ENCODE measurements around the gene CDC42SE2.
"Not testable (repeated sequence)": the region's sequence is repeated elsewhere in the genome, so short reads cannot be mapped to it uniquely, and the experiment has no call there.

Gene CDC42SE2

DNA sequence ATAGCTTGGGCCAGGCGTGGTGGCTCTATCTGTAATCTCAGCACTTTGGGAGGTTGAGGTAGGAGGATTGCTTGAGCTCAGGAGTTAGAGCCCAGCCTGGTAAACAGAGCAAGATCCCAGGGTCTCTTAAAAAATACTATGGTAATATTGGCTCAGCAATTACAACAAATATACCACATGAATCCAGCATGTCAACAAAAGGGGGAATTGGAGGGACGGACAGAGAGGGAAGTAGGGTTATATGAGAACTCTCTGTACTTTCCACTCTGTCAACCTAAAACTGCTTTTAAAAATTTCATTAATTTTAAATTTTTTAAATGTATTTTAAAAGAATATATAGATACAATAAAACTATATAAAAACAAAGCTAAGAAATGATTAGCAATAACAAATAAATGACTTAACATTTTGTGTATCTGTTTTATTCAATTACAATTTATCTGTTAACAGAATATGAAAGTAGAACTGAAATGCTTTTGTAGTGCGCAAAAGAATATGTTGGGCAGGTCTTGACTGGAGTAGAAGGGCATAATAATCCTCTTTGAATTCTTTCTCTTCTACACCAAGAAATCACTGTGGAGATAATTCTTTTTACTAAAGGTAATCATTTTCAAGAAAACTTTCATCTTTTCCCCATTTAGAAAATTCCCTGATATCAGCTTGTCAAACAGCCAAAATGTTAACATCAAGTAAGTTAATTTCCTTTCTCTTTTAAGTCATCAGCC, 12.9 kb upstream of the CDC42SE2 start:
- no peak for DNase-seq (ENCODE audit: low read depth in 3 of 3)

DNA sequence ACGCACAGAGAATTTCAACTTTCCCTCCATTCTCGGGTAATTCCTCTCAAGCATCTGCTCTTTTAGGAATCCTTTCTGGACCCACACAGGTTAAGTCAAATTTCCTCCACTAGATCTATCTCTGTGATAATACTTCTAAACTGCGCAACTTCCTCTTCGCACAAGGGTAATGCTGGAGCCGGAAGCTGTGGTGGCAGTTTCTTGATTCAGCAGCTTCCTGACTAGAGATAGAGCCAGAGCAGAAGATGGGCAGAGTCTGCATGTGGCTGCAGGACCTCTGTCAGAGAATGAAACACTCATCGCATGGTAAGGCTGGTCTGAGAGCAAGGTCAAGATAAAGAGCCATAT, 11.1 kb upstream of the CDC42SE2 start:
- DNase-seq (ENCODE audit: low read depth in 3 of 3), result peak in 1 of 3 donors; percentile 69

DNA sequence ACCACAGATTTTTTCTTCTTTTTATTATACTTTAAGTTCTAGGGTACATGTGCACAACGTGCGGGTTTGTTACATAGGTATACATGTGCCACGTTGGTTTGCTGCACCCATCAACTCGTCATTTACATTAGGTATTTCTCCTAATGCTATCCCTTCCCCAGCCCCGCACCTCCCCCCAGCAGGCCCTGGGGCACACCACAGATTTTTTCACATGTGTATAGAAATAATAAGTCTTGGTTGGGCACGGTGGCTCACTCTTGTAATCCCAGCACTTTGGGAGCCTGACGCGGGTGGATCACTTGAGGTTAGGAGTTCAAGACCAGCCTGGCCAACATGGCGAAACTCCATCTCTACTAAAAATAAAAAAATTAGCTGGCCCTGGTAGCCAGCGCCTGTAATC, 9.8 kb upstream of the CDC42SE2 start:
- DNase-seq (ENCODE audit: low read depth in 3 of 3), result not testable (repeated sequence)

DNA sequence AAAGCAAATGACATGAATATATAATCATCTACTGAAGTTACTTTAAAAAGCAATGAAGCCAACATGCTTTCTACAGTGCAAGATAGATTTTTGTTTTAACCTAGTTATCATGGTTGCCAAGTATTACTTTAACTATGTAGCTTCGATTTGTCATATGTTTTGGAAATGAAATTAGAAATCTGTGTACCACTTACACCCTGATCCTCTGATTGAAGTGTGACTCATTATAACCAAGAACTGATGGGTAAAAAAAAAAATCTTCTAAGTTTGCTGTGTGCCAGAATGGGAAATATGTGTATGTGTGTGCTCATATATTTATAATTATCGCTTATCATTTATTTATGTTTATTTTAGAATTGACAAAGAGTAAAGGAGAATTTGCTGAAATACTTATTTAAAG, 9.1 kb upstream of the CDC42SE2 start:
- DNase-seq (ENCODE audit: low read depth in 3 of 3), result no peak

DNA sequence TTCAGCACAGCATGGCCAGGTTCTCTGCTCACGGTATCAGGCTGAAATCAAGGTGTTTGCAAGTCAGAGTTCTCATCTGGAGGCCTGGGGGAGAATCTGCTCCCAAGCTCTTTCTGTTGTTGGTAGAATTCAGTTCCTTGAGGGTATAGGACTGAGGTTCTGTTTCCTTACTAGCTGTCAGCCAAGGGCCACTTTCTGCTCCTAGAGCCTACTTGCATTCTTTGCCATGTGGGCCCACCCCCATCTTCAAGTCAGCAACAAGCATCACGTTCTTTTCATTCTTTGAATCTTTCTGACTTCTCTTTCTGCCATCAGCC, 7.4 kb upstream of the CDC42SE2 start:
- no peak for DNase-seq (ENCODE audit: low read depth in 3 of 3)

DNA sequence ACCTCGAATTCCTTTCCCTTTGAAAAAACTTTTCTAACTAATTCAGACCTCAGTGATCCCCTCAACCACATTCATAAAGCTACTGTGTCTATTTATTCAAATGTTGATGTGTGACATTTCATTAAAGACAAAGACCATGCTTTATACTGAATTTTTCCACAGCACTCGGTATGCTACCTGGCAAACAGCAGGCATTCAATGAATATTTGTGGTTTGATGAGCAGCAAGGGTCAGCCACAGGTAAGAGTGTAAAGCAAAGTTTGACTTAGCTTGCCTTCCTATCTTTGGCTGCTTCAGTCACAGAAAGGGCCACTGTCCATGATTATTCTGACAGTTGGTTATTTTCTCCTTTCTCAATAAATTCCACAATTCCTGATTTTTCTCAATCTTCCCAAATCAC, 5.1 kb upstream of the CDC42SE2 start:
- DNase-seq (ENCODE audit: low read depth in 3 of 3), result no peak

DNA sequence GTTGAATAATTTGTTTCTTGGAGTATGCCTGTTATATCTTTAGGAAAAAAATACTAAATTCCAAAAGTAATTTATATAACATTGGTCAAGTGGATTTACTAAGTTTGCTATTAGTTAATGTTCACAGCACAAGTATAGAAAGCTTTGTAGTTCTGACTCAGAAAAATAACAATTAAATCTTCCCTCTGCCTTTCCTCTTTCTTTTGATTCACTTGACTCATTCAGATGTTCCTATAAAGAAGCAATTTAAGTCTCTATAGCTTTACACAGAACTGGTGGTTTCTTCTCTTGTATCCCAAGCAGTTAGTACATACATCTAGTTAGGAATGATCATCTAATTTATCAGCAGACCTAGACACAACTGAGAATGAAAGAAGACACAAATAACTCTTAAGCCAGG, 4.5 kb upstream of the CDC42SE2 start:
- DNase-seq (ENCODE audit: low read depth in 3 of 3), result no peak

DNA sequence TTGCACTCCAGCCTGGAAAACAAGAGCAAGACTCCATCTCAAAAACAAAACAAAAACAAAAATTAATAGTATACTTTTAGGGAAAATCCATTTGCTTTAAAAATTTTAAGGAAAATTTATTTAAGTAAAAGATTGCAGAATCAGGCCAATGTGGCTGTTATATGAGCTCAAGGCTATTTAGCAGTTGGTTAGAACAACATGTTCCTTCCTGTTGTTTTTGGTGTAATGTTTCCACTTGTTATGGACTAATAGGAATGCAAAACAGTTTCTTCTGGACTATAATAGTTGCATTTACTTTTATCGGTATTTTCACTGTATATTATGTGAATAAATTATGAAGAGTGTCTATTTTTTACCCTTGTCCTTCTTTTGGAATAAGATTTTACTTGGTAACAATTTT, 3.0 kb upstream of the CDC42SE2 start:
- no peak for DNase-seq (ENCODE audit: low read depth in 3 of 3)

DNA sequence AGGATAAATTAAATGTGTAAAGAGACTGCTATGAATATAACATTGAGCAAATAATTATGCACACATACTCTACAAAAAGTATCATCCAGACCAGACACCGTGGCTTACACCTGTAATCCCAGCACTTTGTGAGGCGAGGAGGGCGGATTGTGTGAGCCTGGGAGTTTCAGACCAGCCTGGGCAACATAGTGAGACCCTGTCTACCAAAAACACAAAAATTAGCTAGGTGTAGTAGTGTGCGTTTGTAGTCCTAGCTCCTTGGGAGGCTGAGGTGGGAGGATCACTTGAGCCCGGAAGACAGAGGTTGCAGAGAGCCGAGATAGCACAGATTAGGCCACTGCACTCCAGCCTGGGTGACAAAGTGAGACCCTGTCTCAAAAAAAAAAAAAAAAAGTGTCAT, 2.4 kb upstream of the CDC42SE2 start:
- DNase-seq (ENCODE audit: low read depth in 3 of 3), result no peak

DNA sequence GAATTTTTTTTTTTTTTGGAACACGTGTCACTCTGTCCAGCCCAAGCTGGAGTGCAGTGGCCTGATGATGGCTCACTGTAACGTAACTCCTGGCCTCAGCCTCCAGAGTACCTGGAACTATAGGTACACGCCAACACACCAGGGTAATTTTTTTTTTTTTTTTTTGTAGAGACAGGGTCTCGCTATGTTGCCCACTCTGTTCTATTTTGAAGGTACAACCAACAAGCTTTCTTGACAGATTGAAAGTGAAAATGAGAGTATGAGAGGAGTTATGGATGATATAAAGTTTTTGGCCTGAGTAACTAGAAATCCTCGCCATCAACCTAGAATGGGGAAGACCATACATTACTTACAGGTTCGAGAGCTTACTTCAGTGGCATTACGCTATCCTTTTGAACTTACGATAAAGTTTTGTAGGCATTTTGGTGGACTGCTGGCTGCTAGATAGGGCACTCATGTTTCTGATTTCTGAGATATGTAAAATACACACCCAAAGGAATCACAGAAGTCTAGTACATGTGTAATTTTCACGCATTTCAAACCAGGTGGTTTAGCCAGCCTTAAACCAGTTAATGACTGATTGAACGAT, 806 bp upstream of the CDC42SE2 start:
- no peak for DNase-seq (ENCODE audit: low read depth in 3 of 3)

DNA sequence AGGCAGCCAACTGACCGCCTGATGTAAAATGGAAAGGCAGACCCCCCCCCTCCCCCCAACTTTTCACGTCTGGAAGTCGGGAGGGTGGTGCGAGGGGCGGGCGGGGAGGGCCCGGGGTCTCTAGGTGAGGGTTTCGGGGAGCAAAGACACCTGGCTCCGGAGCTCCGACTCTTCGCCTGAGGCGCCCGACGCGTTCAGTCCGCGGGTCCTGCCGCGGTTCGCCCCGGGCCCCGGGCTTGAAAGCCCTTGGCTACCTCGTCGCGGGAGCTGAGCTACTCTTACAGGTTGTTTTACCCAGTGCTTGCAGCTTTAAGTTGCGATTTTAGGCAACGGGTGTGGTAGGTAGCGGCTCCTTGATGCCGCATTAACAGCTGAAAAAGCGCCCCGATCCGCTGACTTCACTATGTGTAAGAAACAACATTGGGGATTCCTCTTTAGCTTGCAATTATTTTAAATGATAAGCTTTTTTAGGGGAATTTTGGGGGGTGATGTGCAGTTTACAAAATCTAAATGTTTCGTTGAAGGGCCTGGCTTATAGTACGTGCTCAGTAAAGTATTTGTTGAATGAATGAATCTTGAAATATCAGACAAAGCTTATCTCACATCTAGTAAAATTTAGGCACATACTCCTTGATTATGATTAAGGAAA, 722 bp downstream of the CDC42SE2 start:
- no peak for DNase-seq (ENCODE audit: low read depth in 3 of 3)

DNA sequence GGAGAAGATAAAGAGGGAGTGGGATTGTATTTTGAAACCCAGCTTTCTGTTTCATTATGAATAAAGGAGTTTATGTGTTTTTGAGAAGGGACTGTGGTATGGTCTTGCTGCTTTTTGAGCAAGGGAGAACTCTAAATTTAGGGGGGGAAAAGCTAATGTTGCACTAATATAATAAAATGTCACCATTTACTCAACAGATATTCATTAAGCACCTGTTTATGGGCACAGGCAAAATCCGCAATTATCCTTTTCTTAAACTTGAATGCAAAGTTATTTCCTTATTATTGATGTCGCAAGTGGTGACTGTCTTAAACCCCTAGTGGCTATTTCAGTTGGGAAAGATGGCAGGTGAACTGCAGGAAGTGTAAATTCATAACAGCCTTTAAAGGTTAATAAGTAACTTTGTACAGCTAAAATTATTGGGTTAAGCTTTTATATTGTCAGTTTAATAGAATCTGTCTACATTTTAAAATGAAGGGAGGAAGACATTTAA, 1.5 kb downstream of the CDC42SE2 start:
- no peak for DNase-seq (ENCODE audit: low read depth in 3 of 3)

DNA sequence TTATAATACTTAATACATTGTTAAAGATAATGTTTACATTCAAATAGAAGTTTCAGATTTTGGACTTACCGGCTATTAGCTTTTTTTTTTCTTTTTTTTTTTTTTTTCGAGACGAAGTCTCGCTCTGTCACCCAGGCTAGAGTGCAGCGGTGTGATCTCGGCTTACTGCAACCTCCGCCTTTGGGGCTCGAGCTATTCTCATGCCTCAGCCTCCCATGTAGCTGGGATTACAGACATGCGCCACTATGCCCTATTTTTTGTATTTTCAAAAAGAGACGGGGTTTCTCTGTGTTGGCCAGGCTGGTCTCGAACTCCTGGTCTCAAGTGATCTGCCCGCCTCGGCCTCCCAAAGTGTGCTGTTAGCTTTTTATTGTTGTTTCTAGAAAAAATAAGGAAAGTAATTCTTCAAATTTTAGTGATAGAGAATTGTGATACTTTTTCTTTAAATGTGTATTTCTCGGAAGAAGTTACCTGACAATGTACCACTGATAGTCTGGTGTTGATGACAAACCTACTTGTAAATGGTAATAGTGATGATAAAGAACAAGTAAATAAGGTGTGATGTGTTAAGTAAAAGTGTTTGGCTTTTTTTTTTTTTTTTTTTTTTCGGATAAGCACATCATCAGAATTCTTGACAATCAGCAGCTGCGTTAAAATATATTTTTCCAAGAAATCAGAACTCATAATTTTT, 2.7 kb downstream of the CDC42SE2 start:
- no peak for DNase-seq (ENCODE audit: low read depth in 3 of 3)

DNA sequence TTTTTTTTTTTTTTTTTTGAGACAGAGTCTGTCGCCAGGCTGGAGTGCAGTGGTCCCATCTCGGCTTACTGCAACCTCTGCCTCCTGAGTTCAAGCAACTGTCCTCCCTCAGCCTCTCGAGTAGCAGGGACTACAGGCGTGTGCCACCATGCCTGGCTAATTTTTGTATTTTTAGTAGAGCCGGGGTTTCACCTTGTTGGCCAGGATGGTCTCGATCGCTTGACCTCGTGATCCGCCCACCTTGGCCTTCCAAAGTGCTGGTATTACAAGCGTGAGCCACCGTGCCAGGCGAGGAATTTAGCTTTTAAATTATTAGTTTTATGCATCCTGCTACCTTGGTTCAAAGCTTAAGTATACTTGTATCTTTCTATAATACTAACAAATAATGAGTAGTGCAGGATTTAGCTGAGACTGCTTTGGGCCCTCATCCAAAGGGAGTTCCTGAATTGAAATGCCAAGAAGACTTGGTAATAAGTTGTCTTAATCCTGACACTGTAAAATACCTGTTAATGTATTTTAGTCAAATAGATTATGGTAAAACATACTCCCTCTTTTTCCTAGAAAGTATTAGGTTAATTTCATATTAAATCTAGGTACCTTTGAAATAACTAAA, 5.0 kb downstream of the CDC42SE2 start:
- DNase-seq (ENCODE audit: low read depth in 3 of 3), result no peak

DNA sequence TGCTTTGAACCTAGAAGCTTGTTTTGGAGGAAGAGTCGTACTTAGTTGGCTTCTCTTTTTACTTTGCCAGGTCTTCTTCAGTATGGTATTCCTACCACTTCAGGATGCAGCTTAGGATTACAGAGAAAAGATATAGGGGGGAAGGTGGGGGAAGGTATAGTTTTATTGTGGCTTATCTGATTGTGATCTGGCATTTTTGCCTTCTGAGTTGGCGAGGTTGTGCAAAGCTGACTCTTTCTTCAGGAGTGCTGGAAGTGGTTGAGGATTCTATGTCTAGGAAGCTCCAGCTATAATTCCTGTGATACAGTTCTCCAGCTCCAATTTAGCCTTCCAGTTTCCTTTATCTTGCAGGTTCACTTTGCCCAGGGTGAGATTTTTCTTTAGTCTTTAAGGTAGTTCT, 7.0 kb downstream of the CDC42SE2 start:
- no peak for DNase-seq (ENCODE audit: low read depth in 3 of 3)

DNA sequence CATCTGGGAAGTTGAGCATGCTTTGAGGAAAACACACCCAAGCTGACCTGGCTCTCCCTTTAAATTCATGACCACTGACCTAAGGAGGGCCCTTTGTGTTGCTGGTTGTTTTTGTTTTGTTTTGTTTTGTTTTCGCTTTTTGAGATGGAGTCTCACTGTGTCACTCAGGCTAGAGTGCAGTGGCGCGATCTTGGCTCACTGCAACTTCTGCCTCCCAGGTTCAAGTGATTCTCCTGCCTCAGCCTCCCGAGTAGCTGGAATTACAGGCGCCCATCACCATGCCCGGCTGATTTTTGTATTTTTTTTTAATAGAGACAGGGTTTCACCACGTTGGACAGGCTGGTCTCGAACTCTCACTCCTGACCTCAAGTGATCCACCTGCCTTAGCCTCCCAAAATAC, 8.0 kb downstream of the CDC42SE2 start:
- not testable (repeated sequence) for DNase-seq (ENCODE audit: low read depth in 3 of 3)

DNA sequence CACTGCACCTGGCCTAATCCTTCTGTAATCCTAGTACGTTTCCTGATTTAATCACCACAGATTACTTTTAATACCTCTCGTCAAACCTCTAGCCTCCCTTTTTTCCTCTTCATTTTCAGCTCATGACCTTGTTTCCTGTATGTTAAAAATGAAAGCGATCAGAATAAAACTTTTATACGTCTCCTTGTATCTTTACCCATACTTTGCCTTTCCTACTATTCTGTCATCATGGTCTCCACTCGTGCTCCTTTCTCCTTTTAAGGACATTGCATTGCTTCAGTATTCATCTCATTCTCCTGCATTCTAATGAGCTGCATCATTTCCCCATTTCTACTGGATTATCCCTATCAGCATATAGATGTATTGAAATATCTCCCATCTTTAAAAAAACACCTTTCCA, 8.5 kb downstream of the CDC42SE2 start:
- DNase-seq (ENCODE audit: low read depth in 3 of 3), result no peak

DNA sequence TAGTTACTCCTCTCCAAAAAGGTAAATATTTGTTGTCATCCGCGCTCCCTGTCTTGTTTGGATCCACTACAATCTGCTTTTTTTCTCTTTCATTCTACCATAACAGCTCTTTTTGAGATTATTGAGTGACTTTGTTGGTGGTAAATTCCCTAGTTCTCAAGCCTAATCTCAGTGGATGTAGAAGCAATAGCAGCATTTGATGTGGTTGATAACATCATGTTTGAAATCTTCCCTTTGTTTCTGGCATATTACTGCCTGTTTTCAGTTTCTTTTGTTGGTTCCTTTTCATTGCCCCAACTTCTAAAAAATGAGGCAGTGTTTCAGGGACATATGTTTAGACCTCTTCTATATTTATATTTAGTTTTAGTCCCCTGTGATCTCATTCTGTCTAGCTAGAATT, 8.9 kb downstream of the CDC42SE2 start:
- no peak for DNase-seq (ENCODE audit: low read depth in 3 of 3)

DNA sequence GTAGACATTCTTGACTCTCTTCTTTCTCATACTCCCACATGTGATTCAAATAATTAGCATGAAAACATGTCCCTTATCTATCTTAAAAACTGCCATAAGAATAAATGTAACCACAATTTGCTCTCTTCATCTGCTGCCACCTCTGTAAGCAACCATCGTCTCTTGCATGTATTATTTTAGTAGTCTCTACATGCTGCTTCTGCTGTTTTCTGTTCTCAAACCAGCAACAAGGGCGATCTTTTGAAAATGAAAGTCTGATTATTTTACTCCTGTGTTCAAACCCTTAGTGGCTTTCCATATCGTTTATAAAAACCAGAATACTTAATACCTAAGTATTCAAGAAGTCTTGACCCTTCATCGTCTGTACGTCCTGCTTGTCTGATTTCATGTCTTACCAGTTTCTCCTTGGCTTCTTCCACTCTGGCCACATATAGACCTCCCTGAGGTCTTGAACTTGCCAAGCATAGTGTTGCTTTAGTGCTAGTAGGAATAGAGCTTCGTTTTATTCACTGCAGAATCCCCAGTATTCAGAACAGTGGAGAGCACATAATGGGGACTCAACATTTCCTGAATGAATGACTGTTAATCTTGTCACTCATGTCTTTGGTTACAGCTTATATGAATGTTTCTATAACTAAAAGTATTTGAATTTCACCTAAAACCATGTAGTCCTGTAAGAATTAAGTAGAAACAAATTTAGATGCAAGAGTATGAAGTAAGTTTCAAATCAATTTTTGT, 10.6 kb downstream of the CDC42SE2 start:
- no peak for DNase-seq (ENCODE audit: low read depth in 3 of 3)

DNA sequence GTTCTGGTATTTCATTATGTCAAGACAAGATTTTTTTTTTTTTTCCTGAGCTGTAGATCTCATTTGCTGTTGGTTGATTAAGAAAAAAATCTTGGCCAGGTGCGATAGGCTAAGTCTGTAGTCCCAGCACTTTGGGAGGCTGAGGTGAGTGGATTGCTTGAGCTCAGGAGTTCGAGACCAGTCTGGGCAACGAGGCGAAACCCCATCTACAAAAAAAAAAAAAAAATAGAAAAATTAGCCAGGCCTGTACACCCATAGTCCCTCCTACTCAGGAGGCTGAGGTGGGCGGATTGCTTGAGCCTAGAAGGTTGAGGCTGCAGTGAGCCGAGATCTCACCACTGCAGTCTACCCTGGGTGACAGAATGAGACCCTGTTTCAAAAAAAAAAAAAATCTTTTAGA, 12.2 kb downstream of the CDC42SE2 start:
- DNase-seq (ENCODE audit: low read depth in 3 of 3), result no peak

DNA sequence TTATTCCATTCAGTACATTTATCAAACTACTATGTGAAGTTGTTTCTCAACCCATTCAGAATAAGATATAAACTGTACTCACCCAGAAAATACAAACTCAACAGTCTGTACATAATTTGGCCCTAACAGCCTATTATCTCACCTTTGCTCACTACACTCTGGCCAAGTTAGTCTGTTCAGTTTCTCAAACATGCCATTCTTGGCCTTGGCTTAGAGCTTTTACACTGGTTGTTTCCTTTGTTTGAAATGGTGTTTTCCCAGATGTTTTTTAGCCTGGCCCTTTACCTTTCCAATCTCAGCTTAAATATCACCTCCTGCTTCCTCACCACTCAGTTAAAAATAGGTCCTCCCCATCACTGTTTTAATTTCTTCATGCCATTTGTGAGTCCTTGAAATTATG, 13.6 kb downstream of the CDC42SE2 start:
- no peak for DNase-seq (ENCODE audit: low read depth in 3 of 3)

Data from stimulated activated CD4-positive, alpha-beta T cell treated with anti-CD3 and anti-CD28 coated beads, TNF-alpha, amount 100 ng/mL, for 48 hours (primary cell).